HL-60 (cell line): ENCODE measurements around the gene WDR27.

Experiments
- DNase-seq, 2 experiments: peaks; one replicate each; pipeline ENCODE4 v3.0.0-alpha.2; 2010 to 2020; ENCODE audit warnings: low read depth in 1 of 2, low spot score in 1 of 2
- H3K27ac ChIP-seq: fragments of 250-450 bp; sonication (Bioruptor Pico); replicated peaks from 2 replicates; pipeline ENCODE4 v1.5.1; 2020; ENCODE audit warnings: mild to moderate bottlenecking, moderate library complexity
- H3K27me3 ChIP-seq: fragments of 250-450 bp; sonication (Bioruptor Pico); 2 replicates; pipeline ENCODE4 v1.5.1; 2021; ENCODE audit warnings: mild to moderate bottlenecking, moderate library complexity; ENCODE audit not compliant: insufficient read depth, poor library complexity, severe bottlenecking
- H3K4me3 ChIP-seq: replicated peaks from 2 replicates; pipeline ENCODE4 v1.5.1; 2011; ENCODE audit warnings: mild to moderate bottlenecking, control low read depth, low read length; ENCODE audit not compliant: insufficient read depth
- GABPA ChIP-seq: IDR thresholded peaks from 2 replicates; pipeline ENCODE4 v1.6.1; 2012; ENCODE audit warnings: low read depth
- POLR2AphosphoS5 ChIP-seq: IDR thresholded peaks from 2 replicates; pipeline ENCODE4 v1.6.1; 2012; ENCODE audit warnings: low read depth
- SPI1 ChIP-seq: IDR thresholded peaks from 2 replicates; pipeline ENCODE4 v1.6.1; 2012; ENCODE audit warnings: low read depth, mild to moderate bottlenecking, borderline replicate concordance
- TF ChIP-seq, protein P1 (sequence below): IDR thresholded peaks from one replicate; pipeline ENCODE4 v1.5.1; 2011; ENCODE audit warnings: low read length, control low read depth, inconsistent platforms; ENCODE audit not compliant: insufficient read depth
- TF ChIP-seq, protein P2 (sequence below): IDR thresholded peaks from 2 replicates; pipeline ENCODE4 v1.6.1; 2012; ENCODE audit warnings: low read depth; ENCODE audit not compliant: insufficient replicate concordance

Gene WDR27

DNA sequence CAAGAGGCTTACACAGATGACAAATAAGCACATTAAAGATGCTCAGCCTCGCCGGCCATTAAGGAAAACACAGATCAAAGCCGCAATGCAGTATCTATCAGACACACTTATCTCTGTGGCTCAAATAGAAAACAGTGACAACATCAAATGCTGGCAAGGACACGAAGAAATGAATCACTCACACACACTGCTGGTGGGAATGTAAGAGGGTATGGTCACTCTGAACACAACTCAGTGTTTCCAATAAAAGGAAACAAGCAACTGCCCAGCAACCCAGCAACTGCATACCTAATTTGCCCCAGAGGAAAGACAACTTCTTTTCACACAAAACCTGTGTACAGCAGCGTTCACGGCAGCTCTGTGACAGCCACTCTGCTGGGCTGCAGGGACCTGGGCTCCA lies 155.8 kb downstream of the WDR27 start:
- TF ChIP-seq POLR2AphosphoS5, result no peak
- no peak for TF ChIP-seq GABPA
- TF ChIP-seq SPI1, result no peak
- TF ChIP-seq, protein P1, sequence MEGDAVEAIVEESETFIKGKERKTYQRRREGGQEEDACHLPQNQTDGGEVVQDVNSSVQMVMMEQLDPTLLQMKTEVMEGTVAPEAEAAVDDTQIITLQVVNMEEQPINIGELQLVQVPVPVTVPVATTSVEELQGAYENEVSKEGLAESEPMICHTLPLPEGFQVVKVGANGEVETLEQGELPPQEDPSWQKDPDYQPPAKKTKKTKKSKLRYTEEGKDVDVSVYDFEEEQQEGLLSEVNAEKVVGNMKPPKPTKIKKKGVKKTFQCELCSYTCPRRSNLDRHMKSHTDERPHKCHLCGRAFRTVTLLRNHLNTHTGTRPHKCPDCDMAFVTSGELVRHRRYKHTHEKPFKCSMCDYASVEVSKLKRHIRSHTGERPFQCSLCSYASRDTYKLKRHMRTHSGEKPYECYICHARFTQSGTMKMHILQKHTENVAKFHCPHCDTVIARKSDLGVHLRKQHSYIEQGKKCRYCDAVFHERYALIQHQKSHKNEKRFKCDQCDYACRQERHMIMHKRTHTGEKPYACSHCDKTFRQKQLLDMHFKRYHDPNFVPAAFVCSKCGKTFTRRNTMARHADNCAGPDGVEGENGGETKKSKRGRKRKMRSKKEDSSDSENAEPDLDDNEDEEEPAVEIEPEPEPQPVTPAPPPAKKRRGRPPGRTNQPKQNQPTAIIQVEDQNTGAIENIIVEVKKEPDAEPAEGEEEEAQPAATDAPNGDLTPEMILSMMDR, result no peak
- TF ChIP-seq, protein P2, sequence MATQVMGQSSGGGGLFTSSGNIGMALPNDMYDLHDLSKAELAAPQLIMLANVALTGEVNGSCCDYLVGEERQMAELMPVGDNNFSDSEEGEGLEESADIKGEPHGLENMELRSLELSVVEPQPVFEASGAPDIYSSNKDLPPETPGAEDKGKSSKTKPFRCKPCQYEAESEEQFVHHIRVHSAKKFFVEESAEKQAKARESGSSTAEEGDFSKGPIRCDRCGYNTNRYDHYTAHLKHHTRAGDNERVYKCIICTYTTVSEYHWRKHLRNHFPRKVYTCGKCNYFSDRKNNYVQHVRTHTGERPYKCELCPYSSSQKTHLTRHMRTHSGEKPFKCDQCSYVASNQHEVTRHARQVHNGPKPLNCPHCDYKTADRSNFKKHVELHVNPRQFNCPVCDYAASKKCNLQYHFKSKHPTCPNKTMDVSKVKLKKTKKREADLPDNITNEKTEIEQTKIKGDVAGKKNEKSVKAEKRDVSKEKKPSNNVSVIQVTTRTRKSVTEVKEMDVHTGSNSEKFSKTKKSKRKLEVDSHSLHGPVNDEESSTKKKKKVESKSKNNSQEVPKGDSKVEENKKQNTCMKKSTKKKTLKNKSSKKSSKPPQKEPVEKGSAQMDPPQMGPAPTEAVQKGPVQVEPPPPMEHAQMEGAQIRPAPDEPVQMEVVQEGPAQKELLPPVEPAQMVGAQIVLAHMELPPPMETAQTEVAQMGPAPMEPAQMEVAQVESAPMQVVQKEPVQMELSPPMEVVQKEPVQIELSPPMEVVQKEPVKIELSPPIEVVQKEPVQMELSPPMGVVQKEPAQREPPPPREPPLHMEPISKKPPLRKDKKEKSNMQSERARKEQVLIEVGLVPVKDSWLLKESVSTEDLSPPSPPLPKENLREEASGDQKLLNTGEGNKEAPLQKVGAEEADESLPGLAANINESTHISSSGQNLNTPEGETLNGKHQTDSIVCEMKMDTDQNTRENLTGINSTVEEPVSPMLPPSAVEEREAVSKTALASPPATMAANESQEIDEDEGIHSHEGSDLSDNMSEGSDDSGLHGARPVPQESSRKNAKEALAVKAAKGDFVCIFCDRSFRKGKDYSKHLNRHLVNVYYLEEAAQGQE, result no peak
- no peak for DNase-seq

DNA sequence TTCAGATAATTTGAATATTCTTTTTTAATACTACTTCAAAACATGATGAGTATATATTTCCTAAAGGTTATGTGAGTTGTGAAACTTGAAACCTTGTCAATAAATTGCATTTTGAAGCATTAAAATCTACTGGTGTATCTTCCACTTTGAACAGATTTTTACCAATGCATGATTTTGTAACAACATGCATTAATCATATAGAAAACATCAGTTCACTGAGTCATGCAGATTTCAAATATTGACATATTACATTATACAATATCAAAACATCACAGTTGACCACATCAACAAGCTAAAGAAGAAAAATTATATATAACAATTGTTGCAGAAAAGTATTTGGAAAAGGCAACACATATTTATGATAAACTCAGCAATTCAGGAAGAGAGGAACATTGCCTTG lies 158.1 kb downstream of the WDR27 start:
- Histone ChIP-seq H3K27me3 (no peaks in the 10 kb centered on the region), H3K27ac (no peak overlapping the region), H3K4me3 (no peak overlapping the region)
- DNase-seq, result no peak
- TF ChIP-seq GABPA (no peak), POLR2AphosphoS5 (no peak), SPI1 (no peak)
- TF ChIP-seq, protein P2, result no peak
- TF ChIP-seq, protein P1, result no peak

More for the DNA sequence above, 155.8 kb downstream of the WDR27 start:
- Histone ChIP-seq H3K27ac (no peak overlapping the region), H3K27me3 (no peaks in the 10 kb centered on the region), H3K4me3 (no peak overlapping the region)

DNA sequence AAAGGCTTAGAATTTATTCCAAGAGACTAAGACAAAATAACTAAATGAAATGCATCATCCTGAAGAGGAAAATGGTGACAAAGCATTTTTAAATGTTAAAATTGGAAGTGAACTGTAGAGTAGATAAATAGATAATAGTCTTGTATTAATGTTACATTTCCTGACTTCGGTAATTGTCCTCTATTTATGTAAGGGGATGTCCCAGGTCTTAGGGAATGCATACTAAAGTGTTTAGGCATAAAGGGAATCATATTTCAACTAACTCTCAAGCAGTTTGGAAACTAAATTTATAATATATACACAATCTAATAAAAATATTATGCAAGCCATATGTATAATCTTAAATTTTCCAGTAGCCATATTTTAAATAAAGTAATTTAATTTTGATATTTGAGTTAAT lies 159.3 kb downstream of the WDR27 start:
- Histone ChIP-seq H3K27ac (no peak overlapping the region), H3K27me3 (no peaks in the 10 kb centered on the region), H3K4me3 (no peak overlapping the region)
- TF ChIP-seq POLR2AphosphoS5, result no peak
- TF ChIP-seq GABPA, result no peak
- no peak for TF ChIP-seq SPI1
- TF ChIP-seq, protein P2, result no peak
- TF ChIP-seq, protein P1, result no peak
- no peak for DNase-seq
